ENCODE data around the gene RMND5A.

The RMND5A gene

DNA sequence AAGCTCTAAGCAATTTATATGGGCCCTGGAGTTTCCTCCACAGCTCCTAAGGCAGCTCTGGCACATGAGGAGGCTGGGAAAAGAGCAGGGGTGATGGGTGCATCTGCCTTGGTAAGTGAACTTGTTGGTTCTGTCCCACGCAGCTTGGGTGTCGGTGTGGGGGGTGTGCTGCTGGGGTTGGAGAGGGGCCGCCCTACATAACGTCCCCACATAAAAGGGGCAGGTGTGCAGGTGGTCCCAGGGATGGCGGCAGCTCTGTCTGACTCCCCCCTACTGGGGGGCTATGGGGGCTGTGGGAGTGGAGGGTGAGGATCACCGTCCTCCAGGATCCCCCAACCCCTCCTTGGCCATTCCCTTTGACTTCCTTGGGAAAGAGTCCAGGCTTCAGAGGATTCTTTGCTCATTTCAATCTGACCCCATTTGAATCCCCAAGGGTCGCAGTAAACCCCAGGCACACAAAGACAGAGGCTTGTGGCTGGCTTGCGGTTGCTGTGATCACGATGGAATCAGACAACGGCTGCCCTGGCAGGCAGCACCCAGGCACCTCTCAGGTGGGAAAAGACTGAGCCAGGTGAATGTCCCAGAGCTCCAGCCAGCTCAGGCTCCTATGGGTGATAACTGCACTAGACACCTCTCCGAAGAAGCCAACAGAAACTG lies 105.1 kb downstream of the RMND5A start:
- DNase-seq (ENCODE audit: extremely low read depth in 1 of 2, low read depth in 1 of 2), result no peak

DNA sequence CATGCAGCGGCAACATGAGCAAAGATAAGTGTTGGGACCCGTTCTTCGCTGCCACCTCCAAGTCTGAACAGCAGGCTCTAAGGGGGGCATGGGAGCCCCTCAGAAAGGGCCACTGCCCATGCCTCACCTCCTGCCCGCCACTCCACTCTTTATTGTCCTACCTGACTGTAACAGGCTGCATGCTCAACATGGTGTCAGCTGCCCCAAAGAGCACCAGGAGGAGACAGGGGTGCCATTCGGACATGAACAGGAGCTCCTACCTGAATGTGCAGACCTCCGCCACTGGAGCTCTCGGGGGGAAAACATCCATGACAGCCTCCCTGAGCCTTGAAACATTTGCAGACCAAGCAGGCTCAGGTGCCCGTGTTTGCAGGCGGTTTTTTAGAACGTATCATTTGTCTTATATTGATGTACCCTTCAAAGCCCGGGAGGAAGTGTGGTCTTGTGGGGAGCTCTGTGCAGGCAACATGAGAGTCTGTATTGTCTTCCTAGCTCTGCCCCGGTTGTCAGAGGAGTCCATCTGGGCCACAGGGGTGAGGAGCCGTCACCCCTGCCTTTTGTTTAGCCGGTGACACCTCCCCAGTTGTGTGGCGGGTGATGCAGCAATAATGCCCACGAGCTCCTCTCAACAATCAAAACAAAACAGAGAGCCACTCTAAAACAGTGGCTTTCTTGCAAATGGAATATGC lies 105.7 kb downstream of the RMND5A start:
- DNase-seq (ENCODE audit: extremely low read depth in 1 of 2, low read depth in 1 of 2), result peak in 1 of 2 donors; percentile 74

DNA sequence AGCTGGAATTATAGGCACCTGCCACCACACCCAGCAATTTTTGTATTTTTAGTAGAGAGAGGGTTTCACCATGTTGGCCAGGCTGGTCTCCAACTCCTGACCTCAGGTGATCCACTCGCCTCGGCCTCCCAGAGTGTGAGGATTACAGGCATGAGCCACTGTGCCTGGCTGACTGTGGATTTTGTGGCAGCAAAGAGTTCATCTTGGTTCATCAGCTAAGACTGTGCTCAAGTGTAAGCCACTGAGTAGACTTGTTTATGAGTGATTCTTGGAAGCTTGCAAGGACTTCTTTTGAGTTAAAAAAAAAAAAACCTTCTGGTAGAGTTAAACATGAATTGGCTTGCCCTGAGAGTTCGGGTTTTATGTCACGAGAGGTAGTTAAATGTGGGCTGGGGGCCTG lies 106.9 kb downstream of the RMND5A start:
- no peak for DNase-seq (ENCODE audit: extremely low read depth in 1 of 2, low read depth in 1 of 2)
